Ramos (cell line): ENCODE data around the gene ACBD6.

Source experiments
- in situ Hi-C: fragments of 300-500 bp; cut with MboI; formaldehyde crosslinking; loops from one replicate; pipeline ENCODE4 v1.14.3; 2022; ENCODE audit warnings: low sequenced_read_pairs; ENCODE audit not compliant: unreplicated experiment

The ACBD6 gene

DNA sequence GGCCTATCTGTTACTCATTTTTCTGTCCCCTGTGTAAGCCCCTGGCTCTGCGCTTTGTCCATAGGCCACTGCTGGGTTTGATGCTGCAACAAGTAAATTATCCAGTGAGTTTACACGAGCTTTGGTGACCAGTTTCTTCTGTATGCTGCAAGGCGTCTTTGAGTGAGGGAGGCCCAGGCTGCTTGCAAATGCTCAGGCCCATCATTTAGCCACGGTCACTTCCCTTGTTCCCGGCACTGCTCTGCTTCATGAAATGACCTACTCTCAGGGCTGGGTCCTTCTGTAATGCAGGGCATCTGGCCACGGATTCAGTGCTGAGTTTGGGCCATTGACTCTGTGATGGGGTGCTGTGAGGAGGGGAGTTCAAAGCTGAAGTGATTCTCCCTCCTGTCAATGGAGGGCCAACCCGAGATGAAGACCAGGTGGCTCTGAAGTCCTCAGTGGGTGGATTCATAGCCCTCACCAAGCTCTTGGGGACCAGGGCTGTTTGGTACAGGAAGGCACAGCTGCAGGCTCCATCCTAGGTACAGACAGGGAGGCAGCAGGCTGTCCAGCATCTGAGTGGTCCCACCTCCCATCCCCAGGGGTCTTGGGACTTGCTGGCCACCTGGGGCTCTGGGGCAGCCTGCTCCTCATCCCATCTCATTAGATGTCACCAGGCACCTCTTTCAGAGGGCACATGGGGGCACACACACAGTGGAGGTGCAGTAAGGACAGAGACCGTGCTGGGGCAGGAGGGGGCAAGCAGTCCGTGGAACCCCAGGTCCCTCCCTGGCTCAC lies 250.7 kb downstream of the ACBD6 start:
- in situ Hi-C loops, result no loop called here

DNA sequence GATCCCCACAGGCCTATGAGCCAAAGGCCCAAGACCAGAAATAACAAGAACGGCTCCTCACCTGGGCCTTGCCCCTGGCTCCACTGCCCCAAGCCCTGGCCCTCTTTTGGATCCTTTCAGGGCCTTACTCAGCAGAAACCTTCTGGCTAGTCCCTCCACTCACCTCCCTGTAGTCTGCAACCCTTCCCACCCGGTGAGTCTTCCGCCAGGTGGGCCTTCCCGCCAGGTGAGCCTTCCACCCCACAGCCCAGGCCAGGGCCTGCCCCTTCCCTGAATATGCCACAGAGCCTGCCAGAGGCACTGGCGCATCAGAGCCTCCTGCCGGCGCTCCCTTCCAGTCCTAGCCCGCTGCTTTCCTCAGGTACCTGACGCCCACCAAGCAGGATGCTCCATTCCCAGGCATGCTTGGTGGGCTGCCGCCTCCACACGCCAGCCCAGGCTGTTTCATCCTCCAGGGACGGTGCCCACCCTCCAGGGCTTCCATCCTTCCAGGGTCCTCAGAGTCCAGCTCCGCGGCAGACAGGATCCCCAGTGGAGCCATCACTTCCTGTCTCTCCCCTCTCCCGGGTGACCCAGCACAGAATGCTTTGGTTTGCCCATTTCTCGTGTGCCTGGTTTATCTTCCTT lies 251.4 kb downstream of the ACBD6 start:
- in situ Hi-C loops, result no loop called here

DNA sequence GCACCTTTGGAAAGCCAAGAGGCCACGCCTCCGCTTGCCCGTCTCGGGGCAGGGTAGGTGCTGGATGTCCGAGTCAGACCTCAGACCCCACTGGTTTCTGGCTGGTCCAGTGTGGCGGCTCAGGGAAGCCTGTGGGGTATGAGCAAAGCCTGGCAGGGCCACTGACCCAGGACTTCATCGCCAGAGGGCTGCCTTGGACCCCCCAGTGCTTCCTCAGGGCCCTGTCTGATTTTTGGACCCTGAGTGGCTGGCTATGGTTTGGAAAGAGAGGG lies 251.9 kb downstream of the ACBD6 start:
- in situ Hi-C loops, result no loop called here

DNA sequence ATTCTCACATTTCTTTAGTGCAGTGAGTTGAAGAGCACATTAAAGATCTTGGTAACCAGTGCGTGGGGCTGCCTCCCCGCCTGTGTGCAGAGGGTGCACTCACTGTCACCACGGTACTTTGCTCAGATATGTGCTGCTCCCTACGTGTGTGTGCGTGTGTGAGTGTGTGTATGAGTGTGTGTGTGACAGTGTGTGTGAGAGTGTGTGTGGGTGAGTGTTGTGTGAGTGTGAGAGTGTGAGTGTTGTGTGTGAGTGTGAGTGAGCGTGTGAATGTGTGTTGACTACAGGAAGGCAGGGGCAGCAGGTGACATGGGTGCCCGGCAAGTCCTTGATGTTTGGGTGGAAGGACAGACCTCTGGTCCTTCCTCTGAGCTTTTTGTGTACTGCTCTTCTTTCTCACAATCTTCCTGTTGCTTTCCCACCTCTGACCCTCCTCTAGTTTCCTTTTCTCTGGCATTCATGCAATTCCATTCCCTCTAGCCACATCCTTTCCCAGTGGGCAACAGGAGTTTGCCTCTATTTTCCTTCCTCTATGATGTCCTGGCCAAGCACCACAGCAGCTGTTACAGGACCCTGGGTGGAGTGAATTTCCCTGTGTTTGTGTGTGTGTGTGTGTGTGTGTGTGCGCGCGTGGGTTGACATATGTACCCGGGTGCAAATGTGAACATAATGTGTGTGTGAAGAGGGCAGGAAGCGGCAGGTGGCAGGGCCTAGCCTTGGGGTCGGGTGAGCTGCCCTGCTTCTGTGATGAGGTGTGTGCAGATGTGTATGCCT lies 252.5 kb downstream of the ACBD6 start:
- in situ Hi-C loops, result no loop called here

DNA sequence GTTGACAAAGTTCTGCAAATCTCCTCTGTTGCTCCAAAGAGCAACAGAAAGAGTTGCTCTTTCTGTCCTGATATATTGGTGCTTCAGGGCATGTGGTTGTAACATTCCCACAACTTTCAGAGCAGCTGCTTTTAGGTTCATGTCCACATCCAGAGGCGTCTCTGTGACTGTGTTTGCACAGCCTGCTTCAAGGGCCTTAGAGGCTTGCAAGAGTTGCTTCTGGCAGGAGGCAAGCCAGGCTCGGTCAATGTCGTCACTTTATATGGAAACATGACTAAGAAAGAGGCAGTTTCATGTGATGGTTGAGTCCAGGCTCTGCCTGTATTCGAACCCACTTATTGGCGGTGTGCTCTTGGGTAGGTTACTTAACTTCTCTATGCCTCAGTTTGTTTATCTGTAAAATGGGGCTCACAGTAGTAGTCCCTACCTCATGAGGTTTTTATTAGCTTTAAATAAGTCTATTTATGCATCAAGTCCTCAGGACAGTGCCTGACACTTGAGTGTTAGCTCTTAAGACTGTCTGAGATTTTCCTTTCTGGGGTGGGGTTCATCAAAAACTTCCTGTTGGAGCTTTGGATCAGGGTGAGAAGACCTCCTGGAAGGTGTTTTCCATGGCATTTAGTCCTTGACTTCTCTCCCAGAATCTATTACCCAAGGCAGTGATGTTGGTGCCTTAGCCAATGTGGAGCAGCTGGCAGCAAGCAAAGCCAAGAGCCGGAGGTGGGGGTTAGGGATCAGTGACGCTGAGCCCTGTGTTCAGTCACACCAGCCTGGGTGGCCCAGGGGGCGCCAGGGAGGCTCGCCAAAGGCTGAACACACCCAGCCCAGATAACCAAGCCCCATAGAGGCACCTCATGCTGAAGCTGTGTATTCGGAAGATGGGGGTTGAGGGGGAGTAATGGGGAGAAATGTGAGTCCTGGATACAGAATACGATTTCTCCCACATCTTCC lies 253.4 kb downstream of the ACBD6 start:
- in situ Hi-C loops, result no loop called here

DNA sequence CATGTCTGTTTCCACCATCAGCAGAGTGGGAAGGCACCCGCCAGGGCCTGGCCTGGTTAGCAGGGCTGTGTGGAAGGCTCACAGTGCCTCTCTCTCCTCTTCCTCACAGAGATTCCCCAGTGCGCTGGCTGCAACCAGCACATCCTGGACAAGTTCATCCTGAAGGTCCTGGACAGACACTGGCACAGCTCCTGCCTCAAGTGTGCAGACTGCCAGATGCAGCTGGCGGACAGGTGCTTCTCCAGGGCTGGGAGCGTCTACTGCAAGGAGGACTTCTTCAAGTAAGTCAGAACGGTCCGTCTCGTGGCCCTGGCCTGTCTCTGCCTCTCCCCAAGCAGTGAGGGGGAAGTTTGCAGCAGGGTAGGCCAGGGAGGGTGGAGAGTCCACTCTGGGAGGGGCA lies 254.2 kb downstream of the ACBD6 start:
- in situ Hi-C loops, result no loop called here

DNA sequence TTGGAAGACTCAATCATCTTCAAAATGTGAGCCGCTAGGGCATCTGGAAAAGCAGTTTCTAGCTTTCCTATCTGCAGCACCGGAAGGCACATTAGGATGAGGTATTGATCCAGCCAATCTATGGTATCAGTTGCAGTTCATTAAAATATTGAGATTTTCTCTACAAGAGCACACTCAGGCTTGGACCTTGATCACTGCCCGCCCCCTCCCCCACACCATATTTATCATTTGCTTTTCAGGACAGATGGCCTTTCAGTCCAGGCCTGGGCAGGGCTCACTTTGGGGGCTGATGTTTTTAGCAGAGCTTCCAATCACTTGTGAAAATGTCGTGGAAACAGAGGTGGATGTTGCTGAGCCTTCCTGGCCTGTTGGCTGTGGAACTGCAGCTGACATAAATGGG lies 254.8 kb downstream of the ACBD6 start:
- in situ Hi-C loops, result no loop called here

DNA sequence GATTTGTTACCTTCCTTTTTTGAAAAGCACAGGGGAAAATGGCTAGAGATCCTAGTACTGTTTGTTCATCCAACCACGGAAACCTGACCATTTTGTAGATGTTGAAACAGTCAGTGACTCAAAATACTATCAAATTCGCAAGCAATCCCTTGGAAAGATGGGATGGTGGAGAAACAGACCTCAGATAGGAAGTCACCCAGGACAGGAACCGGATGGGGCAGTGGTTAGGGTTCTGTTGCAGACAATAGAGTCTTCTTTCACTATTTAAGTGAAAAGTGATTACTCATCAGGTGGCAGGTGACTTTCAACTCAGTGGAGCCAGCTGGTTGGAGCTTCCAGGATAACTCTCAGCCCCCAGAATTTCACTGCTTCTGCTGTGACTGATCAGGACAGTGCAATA lies 255.3 kb downstream of the ACBD6 start:
- in situ Hi-C loops, result no loop called here

DNA sequence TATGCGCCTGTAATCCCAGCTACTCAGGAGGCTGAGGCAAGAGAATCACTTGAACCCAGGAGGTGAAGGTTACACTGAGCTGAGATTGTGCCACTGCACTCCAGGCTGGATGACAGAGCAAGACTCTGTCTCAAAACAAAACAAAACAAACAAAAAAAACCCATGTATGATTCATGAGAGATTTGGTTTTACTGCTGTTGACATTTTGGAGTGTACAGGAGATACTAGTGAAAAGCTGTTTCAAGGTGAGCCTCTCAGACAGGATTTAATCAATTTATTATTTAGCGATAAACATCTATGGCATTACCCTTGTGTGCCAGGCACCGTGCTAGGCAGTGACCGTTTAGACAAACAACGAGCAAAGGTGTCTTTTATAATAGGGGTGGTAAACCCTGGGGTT lies 255.8 kb downstream of the ACBD6 start:
- in situ Hi-C loops, result no loop called here

DNA sequence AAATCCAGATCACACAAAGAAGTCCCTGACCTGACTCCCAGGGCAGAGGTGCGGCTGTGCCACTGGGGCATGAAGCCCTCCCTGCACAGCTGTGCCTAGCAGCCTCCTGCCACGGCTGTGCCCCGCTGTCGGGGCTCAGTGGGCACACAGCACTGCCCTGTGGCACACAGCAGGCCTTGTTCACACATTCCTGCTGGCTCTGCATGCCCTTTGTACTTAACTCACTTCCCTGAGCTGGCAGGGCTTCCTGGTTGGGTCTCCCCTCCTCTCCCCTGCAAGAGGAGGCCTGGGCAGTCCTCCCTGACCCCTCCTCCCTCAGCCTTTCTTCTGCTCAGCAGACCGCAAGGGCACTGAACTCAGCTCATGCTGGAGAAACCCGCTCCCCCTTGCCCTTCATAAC lies 257.5 kb downstream of the ACBD6 start:
- in situ Hi-C loops, result no loop called here

DNA sequence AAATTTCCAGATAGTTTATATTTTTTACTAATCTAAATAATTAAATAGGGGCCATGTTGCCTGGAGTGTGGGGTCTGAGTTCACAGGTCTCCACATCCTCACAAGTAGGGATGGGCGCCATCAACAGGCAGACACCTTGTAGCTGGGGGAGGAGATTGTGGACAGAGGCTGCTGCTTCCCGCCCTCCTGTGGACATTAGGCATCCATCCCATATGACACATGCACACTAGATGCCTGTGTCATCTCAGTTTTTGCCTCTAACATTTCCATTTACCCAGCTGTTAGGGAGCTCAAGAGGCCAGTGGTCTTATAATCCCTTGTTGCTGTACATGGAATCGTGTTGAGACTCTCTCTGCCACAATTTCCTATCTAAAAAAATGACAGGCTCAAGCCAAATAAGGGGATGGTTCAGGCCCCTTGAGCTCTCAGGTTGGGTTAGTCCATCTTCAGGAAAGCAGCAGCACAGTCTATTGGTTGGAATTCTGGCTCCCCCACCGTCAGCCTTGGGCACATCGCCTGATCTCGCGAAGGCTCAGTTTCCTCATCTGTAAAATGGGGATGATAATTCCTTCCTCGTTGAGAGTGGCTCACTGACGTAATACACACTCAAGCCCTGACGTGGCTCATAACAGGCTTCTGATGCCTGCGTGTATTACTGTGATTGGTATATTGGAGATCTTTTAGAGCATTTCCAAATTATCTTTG lies 258.7 kb downstream of the ACBD6 start:
- in situ Hi-C loops, result no loop called here

DNA sequence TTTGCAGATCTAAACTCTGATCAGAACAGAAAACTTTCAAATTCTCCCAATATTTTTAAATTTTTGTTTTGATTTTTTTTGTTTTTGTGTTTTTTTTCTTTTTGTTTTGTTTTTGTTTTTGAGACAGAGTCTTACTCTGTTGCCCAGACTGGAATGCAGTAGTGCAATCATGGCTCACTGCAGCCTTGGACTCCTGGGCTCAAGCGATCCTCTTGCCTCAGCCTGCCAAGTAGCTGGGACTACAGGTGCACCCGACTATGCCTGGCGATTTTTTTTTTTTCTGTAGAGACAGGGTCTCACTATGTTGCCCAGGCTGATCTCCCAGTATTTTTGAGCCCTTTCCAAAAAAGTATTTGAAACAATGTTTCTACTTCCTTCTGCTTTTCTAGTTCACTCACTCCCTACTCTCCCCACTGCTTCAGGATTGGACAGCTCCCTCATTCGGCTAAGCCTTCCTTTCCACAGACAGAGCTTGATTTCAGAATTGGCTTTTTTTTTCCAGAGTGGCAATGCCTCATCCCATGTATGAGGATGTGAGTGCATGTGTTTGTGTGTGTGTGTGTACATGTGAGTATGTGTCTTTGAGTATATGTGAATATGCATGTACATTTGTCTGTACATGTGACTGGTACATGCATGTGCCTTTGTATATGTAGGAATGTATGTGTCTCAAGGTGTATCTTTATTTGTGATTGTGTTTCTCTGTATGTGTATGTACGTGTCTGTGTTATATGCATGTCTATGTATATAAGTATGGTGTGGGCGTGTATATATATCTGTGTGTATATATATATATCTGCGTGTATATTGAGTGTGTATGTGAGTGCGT lies 260.4 kb downstream of the ACBD6 start:
- in situ Hi-C loops, result no loop called here

DNA sequence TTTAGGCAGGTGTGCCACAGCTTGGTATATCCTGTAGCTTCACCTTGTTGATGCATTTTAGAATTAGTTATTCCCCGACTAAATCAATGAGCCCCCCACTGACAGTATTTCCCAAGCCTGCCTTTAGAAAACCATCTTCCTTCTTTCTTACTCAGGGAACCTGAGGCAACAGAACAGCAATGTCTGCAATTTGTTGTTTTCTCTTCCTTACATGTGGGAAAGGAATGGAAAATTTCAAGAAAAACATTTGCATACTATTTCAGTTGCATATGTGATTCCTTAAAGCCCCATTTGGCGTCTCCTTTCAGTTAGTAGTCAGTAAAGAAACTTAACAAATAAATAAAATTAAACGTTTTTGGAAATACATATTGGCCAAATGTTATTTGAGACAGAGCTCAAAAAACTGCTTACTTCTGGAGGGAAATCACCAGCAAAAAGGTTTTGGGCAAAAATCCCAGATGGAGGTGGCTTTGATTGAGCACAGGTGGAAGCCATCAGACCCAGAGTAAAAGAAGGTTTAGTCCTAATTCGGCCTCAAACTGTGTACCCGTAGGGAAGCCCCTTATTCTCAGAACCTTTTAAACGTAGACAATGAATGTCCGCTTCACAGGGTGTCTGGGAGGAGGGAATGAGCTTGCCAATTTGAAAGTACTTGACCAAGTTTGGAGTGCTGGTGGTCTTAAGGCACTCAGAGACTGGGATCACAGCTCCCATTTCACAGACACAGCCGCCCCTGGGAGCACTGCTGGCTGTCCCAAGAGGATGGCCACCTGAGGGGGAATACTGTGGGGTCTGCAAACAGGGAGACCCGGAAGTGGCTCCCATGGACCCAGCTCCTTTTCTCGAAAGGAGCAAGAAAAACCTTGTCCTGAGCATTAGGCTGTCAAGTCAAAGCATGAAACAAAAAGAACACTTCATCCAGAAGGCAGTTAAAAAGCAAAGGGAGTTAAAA lies 263.0 kb downstream of the ACBD6 start:
- in situ Hi-C loops, result no loop called here

DNA sequence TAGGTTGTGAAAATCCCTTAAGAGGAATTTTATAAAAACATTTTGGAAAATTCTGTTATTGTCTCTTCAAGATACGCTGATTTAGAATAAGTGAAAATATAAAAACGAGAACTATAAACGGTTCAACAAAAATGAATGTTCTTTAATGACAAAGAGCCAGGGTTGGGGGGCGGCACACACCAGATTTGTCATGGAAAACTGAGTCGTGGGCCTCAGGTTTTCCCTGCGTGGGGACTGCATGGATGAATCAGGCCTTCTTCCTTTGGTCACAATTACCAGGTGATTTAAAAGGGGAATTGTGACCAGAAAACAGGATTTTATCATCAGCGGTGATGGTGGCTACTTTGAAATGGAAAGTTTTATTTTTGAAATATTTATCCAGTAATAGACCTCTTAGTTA lies 263.7 kb downstream of the ACBD6 start:
- in situ Hi-C loops, result no loop called here
